Measurements from ENCODE around the gene C1orf94.

GRCh38 chr1:34175744-34176143 lies 963 bp upstream of the C1orf94 start:
- TF ChIP-seq YY1 (IDR thresholded peaks at IDR 0.05; ENCODE audit: insufficient read depth, insufficient read length), result no peak
- TF ChIP-seq ZNF274 (IDR thresholded peaks at IDR 0.05; ENCODE audit: low read depth, low read length), result no peak
- TF ChIP-seq SUZ12 (IDR thresholded peaks at IDR 0.05; ENCODE audit: extremely low read depth, insufficient read depth, insufficient read length), result no peak

Data from NT2/D1 (cell line).